HUES64 (cell line): ENCODE data around the gene NDUFS8.

ENCODE experiments used
- H3K27ac ChIP-seq: 2 replicates; pipeline ENCODE4 v1.7.0; 2013; ENCODE audit warnings: low read depth, low read length, inconsistent platforms
- H3K27me3 ChIP-seq: 2 replicates; pipeline ENCODE4 v1.6.1; 2013; ENCODE audit warnings: mild to moderate bottlenecking, low read length; ENCODE audit not compliant: insufficient read depth
- H3K36me3 ChIP-seq: 2 replicates; pipeline ENCODE4 v1.6.1; 2013; ENCODE audit warnings: mild to moderate bottlenecking, low read length; ENCODE audit not compliant: insufficient read depth
- H3K4me1 ChIP-seq: 2 replicates; pipeline ENCODE4 v1.6.1; 2013; ENCODE audit warnings: mild to moderate bottlenecking, low read length, moderate library complexity; ENCODE audit not compliant: insufficient read depth
- H3K4me3 ChIP-seq: 2 replicates; pipeline ENCODE4 v1.5.1; 2013; ENCODE audit warnings: mild to moderate bottlenecking, low read length, moderate library complexity
- H3K9ac ChIP-seq: 2 replicates; pipeline ENCODE4 v1.6.1; 2013; ENCODE audit warnings: mild to moderate bottlenecking, low read depth, low read length
- H3K9me3 ChIP-seq: 2 replicates; pipeline ENCODE4 v1.6.1; 2013; ENCODE audit warnings: low read depth, low read length; ENCODE audit not compliant: insufficient read depth
- WGBS: fragments of 150-250, 120-280 bp; methylation state at CpG from one replicate; pipeline ENCODE4 v1.1.7; 2013; ENCODE audit warnings: missing lambda C conversion rate; 5-methylcytosine and 5-hydroxymethylcytosine counted together

NDUFS8 gene

GRCh38 chr11:68019486-68019885, 11.0 kb upstream of the NDUFS8 start:
- Histone ChIP-seq H3K4me3 (no peak overlapping the region), H3K9ac (no peak overlapping the region), H3K36me3 (peaks cover 4% of the 10 kb centered on the region), H3K9me3 (no peaks in the 10 kb centered on the region), H3K4me1 (no peaks in the 10 kb centered on the region), H3K27me3 (no peaks in the 10 kb centered on the region), H3K27ac (no peak overlapping the region)
- 94% methylated on average over 12 of the region's 12 CpGs for WGBS

DNA sequence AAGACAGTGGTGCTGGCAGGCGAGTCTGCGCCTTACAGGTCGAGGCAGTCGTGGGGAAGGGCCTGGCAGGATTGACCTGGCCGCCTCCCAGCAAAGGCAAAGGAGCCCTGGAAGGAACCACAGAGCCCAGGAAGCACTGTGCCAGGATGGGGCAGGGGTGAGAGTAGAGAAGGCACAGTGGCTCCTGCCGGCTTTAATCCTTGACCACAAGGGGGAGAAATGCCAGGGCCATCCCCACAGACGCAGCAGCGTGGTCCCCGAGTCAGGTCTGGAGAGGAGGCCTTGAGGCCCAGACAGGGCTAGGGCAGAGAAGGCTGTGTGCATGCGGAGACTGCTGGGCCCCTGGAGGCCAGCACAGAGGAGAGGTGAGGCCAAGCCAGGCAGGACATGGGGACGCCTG, 9.9 kb upstream of the NDUFS8 start:
- Histone ChIP-seq H3K27me3 (no peaks in the 10 kb centered on the region), H3K9ac (no peak overlapping the region), H3K4me1 (no peaks in the 10 kb centered on the region), H3K4me3 (no peak overlapping the region), H3K36me3 (peaks cover 8% of the 10 kb centered on the region), H3K27ac (no peak overlapping the region), H3K9me3 (no peaks in the 10 kb centered on the region)
- whole genome bisulfite sequencing = 55% methylated on average over 11 of the region's 11 CpGs

GRCh38 chr11:68021167-68021787, 9.2 kb upstream of the NDUFS8 start:
- no peaks in the 10 kb centered on the region for H3K9me3 ChIP-seq
- H3K27me3 ChIP-seq = no peaks in the 10 kb centered on the region
- H3K9ac ChIP-seq = no peak overlapping the region
- H3K4me3 ChIP-seq = no peak overlapping the region
- no peaks in the 10 kb centered on the region for H3K4me1 ChIP-seq
- no peak overlapping the region for H3K27ac ChIP-seq
- WGBS = 70% methylated on average over 27 of the region's 27 CpGs
- peaks cover 11% of the 10 kb centered on the region for H3K36me3 ChIP-seq

DNA sequence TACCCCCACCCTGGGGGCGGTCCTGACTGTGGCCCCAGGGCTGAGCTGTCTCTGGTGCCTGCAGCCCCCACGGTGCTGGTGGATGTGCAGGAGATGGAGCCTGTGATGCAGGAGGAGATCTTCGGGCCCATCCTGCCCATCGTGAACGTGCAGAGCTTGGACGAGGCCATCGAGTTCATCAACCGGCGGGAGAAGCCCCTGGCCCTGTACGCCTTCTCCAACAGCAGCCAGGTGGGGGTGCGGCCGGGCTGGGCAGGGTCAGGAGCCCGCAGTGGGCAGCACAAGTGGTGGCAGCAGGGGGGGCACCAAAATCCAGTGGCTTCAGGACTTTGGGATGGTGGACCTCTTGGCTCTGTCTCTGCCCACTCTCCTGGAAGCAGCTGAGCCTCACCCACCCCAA, 8.0 kb upstream of the NDUFS8 start:
- H3K36me3 ChIP-seq = peaks cover 11% of the 10 kb centered on the region
- WGBS = 83% methylated on average over 12 of the region's 13 CpGs
- no peak overlapping the region for H3K9ac ChIP-seq

DNA sequence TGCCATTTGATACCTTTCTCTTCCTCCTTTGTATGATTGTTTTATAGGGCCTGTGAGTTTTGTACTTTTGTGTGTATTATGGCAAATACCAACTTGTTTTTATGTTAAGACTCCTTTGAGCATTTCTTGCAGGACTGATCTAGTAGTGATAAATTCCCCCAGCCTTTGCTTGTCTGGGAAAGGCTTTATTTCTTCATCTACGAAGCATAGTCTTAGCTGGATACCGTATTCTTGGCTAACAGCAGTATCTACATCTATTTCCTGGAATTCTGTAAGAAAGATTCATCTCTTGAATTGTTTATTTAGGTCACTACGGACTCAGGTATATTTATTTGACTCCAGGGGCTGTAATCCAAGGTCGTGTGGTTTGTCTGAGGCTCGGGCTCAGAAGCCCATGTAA, 6.0 kb upstream of the NDUFS8 start:
- WGBS = 89% methylated on average over 5 of the region's 5 CpGs
- peaks cover 11% of the 10 kb centered on the region for H3K36me3 ChIP-seq

More for the DNA sequence above, 8.0 kb upstream of the NDUFS8 start:
- Histone ChIP-seq H3K4me3 (no peak overlapping the region), H3K27me3 (no peaks in the 10 kb centered on the region), H3K9me3 (no peaks in the 10 kb centered on the region), H3K4me1 (no peaks in the 10 kb centered on the region), H3K27ac (no peak overlapping the region)

DNA sequence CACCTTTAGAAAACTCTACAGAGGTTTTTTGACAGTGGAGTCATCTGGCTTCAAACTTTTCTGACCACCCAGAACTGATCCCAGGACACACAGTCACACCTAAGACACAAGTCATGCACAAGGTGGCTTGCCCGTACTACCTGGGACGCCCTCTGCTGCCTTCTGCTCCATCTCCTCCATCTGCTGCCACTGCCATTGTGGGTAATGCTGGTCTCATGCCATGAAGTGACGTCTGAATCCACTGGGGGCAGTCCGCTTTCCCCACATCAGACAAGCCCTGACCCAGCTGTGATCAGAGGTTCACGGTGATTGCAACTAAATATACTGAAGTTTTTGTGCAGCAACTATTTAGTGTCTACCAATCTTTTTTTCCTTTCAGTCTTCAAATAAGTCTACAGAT, 5.4 kb upstream of the NDUFS8 start:
- 81% methylated on average over 5 of the region's 5 CpGs for WGBS
- no peaks in the 10 kb centered on the region for H3K9me3 ChIP-seq
- no peak overlapping the region for H3K27ac ChIP-seq

More for the DNA sequence above, 6.0 kb upstream of the NDUFS8 start:
- H3K4me1 ChIP-seq = peaks cover 1% of the 10 kb centered on the region; the same call in 1 of the 2 replicates
- H3K9ac ChIP-seq = no peak overlapping the region
- H3K27ac ChIP-seq = no peak overlapping the region
- H3K4me3 ChIP-seq = no peak overlapping the region
- H3K27me3 ChIP-seq = no peaks in the 10 kb centered on the region
- H3K9me3 ChIP-seq = no peaks in the 10 kb centered on the region

DNA sequence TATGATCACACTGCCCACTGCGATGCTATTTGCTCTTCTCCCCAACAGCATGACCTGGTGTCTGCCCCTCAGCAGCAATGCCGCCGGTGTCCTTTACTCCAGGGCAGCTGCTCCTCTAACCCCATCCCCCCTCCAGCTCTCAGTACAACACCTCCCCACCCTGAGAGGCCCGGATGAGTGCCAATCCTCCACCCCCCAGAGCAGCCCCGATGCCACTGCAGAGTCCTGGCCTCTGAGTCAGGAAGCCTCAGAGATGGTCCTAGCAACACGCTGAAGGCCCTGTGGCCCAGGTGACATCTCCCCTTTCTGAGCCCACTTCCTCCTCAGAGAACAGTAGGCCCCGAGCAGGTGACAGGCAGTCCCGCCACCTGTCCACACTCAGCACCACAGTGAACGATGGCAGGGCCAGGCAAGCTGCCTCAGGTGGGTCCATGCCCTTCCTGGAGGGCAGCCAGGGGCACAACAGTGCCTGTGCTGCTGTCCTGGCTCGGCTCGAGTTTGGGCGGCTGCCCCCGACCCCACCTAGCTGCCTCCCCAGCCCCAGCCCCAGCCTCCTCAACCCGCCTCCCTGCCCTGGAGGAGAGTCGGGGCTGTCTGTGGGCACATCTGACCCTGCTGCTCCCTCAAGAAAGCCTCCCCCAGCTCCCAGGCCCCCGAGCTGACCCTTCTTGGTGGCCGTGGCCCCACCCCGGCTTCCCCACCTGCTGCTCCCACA, 3.9 kb upstream of the NDUFS8 start:
- no peaks in the 10 kb centered on the region for H3K27me3 ChIP-seq
- H3K9ac ChIP-seq = no peak overlapping the region
- H3K4me1 ChIP-seq = peaks cover 4% of the 10 kb centered on the region; the same call in 1 of the 2 replicates
- peaks cover 11% of the 10 kb centered on the region for H3K36me3 ChIP-seq
- H3K9me3 ChIP-seq = no peaks in the 10 kb centered on the region
- no peak overlapping the region for H3K4me3 ChIP-seq
- H3K27ac ChIP-seq = no peak overlapping the region
- WGBS = 91% methylated on average over 18 of the region's 18 CpGs

More for the DNA sequence above, 5.4 kb upstream of the NDUFS8 start:
- H3K9ac ChIP-seq = no peak overlapping the region
- no peaks in the 10 kb centered on the region for H3K27me3 ChIP-seq
- H3K4me3 ChIP-seq = no peak overlapping the region
- H3K4me1 ChIP-seq = peaks cover 3% of the 10 kb centered on the region; the same call in 1 of the 2 replicates
- peaks cover 11% of the 10 kb centered on the region for H3K36me3 ChIP-seq

DNA sequence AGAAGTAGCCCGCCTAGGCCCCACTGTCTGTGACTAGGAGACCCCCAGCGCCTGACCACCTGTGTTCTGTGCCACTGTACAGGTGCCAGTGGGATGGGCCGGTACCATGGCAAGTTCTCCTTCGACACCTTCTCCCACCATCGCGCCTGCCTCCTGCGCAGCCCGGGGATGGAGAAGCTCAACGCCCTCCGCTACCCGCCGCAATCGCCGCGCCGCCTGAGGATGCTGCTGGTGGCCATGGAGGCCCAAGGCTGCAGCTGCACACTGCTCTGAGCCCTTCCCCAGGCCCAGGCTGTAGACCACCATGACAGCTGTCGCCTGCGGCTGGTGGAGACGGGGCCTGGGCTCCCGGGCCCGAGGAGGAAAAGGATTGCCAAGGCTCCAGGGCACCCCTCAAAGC, 2.8 kb upstream of the NDUFS8 start:
- no peaks in the 10 kb centered on the region for H3K9me3 ChIP-seq
- H3K36me3 ChIP-seq = peaks cover 19% of the 10 kb centered on the region
- WGBS = 91% methylated on average over 21 of the region's 21 CpGs
- H3K27me3 ChIP-seq = no peaks in the 10 kb centered on the region
- H3K4me1 ChIP-seq = peaks cover 9% of the 10 kb centered on the region; the same call in 1 of the 2 replicates
- no peak overlapping the region for H3K27ac ChIP-seq
- H3K4me3 ChIP-seq = no peak overlapping the region
- H3K9ac ChIP-seq = no peak overlapping the region

DNA sequence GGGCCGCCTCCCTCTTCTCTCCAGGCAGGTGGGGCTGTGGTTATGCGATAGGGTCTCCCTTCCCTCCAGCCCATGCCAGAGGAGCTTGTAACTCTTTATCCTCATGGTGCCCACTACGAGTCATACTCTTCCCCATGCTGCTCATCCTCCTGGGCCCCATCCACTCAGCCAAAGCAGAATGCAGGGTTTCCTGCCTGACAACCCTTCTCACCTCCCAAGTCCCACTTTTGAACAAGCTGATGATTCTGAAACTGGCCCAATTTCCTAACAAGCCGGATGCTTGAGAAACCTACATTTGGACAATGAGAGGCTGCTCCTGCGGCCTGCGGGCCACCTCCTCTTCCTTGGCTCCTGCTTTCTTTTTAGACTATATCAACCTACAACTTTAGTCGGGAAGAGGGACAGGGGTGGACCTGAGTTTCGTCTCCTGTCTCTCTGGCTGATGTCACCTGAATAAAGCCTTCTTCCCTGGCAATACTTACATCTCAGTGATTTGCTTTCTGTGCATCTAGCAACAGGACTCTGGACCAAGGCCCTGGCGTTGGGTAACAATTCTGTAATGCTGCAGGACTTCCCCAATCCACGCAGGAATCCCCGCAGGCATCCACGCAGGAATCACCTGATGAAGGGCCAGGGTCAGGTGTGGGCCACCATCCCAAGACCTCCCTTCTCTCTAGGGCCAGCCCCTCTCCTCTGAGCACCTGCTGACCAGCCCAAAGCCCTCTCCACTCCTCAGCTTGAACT, 1.5 kb upstream of the NDUFS8 start:
- no peaks in the 10 kb centered on the region for H3K27me3 ChIP-seq
- H3K36me3 ChIP-seq = peaks cover 32% of the 10 kb centered on the region
- no peak overlapping the region for H3K4me3 ChIP-seq
- H3K9me3 ChIP-seq = no peaks in the 10 kb centered on the region
- H3K27ac ChIP-seq = no peak overlapping the region
- no peak overlapping the region for H3K9ac ChIP-seq
- WGBS = 94% methylated on average over 12 of the region's 12 CpGs
- peaks cover 9% of the 10 kb centered on the region; the same call in 1 of the 2 replicates for H3K4me1 ChIP-seq

GRCh38 chr11:68031144-68031464, 623 bp downstream of the NDUFS8 start:
- no peaks in the 10 kb centered on the region for H3K9me3 ChIP-seq
- peak overlapping the region; percentile 87 for H3K9ac ChIP-seq
- H3K4me1 ChIP-seq = peaks cover 9% of the 10 kb centered on the region; the same call in 1 of the 2 replicates
- H3K4me3 ChIP-seq = peak overlapping the region; percentile 85
- WGBS = 23% methylated on average over 10 of the region's 10 CpGs
- H3K36me3 ChIP-seq = peaks cover 29% of the 10 kb centered on the region
- peak overlapping the region; percentile 72 for H3K27ac ChIP-seq
- no peaks in the 10 kb centered on the region for H3K27me3 ChIP-seq

- Histone ChIP-seq H3K36me3 (peaks cover 29% of the 10 kb centered on the region), H3K4me1 (peaks cover 9% of the 10 kb centered on the region; the same call in 1 of the 2 replicates), H3K27ac (no peak overlapping the region), H3K4me3 (peak overlapping the region; percentile 85), H3K9ac (no peak overlapping the region), H3K9me3 (no peaks in the 10 kb centered on the region), H3K27me3 (no peaks in the 10 kb centered on the region)
- 96% methylated on average over 8 of the region's 9 CpGs for WGBS
Observed at GRCh38 chr11:68032003-68032402, 1.5 kb downstream of the NDUFS8 start.
